DMS 273 treated with DMSO at 0.1 percent for 48 hours (cell line): Measurements from ENCODE around the gene CFAP74.

ENCODE experiments used
- DNase-seq: peaks from one replicate; lab custom pipeline; 2025; lab: John Stamatoyannopoulos, UW

Gene CFAP74

GRCh38 chr1:1879942-1880341 lies 123.6 kb downstream of the CFAP74 start:
- DNase-seq = no peak

- DNase-seq = no peak
Measured at GRCh38 chr1:1877865-1878436, 125.6 kb downstream of the CFAP74 start.

GRCh38 chr1:1876335-1876930 lies 127.2 kb downstream of the CFAP74 start:
- no peak for DNase-seq

- DNase-seq = no peak
Measured at GRCh38 chr1:1875932-1876331, 127.7 kb downstream of the CFAP74 start.

GRCh38 chr1:1874901-1875300 lies 128.7 kb downstream of the CFAP74 start:
- DNase-seq = no peak

- no peak for DNase-seq
Measured at GRCh38 chr1:1873186-1873585, 130.4 kb downstream of the CFAP74 start.

- DNase-seq = no peak
Measured at GRCh38 chr1:1872329-1872994, 131.1 kb downstream of the CFAP74 start.
